GM23248 (cell line): ENCODE data around the gene LRRC31. TPM values are rescaled to one million over a fixed set of nuclear protein-coding genes. Genes with fewer than 3 reads are reported as not detected.

Source experiments
- DNase-seq: peaks from one replicate; pipeline ENCODE4 v3.0.0-alpha.2; 2015
- H2AFZ ChIP-seq: fragments of 200-600 bp; sonication (generic); 2 replicates; pipeline ENCODE4 v1.6.1; 2016; ENCODE audit warnings: antibody characterized with exemption
- H3F3A ChIP-seq: fragments of 200-600 bp; sonication (generic); 2 replicates; pipeline ENCODE4 v1.6.1; 2016; ENCODE audit warnings: mild to moderate bottlenecking, antibody characterized with exemption, mixed run types; ENCODE audit not compliant: insufficient read depth
- H3K27ac ChIP-seq: fragments of 200-600 bp; sonication (generic); 2 replicates; pipeline ENCODE4 v1.5.1; 2016; ENCODE audit warnings: mild to moderate bottlenecking
- H3K27me3 ChIP-seq: fragments of 200-600 bp; sonication (generic); replicated peaks from 2 replicates; pipeline ENCODE4 v1.6.1; 2016; ENCODE audit warnings: mild to moderate bottlenecking; ENCODE audit not compliant: insufficient read depth
- H3K36me3 ChIP-seq: fragments of 200-600 bp; sonication (generic); 2 replicates; pipeline ENCODE4 v1.6.1; 2016; ENCODE audit warnings: low read depth, mild to moderate bottlenecking
- H3K4me1 ChIP-seq: fragments of 200-600 bp; sonication (generic); 2 replicates; pipeline ENCODE4 v1.6.1; 2016; ENCODE audit warnings: mild to moderate bottlenecking; ENCODE audit not compliant: insufficient read depth
- H3K4me2 ChIP-seq: fragments of 200-600 bp; sonication (generic); one replicate; pipeline ENCODE4 v1.6.1; 2016; ENCODE audit warnings: mild to moderate bottlenecking; ENCODE audit not compliant: unreplicated experiment
- H3K4me3 ChIP-seq: fragments of 200-600 bp; sonication (generic); 2 replicates; pipeline ENCODE4 v1.5.1; 2016; ENCODE audit warnings: mild to moderate bottlenecking
- H3K79me2 ChIP-seq: fragments of 200-600 bp; sonication (generic); 2 replicates; pipeline ENCODE4 v1.6.1; 2016; ENCODE audit warnings: mild to moderate bottlenecking; ENCODE audit not compliant: insufficient read depth
- H3K9ac ChIP-seq: fragments of 200-600 bp; sonication (generic); 2 replicates; pipeline ENCODE4 v1.6.1; 2016; ENCODE audit warnings: mild to moderate bottlenecking
- H3K9me2 ChIP-seq: fragments of 200-600 bp; sonication (generic); 2 replicates; pipeline ENCODE4 v1.6.1; 2016; ENCODE audit warnings: mixed run types, mild to moderate bottlenecking, moderate library complexity; ENCODE audit not compliant: insufficient read depth
- H3K9me3 ChIP-seq: fragments of 200-600 bp; sonication (generic); one replicate; pipeline ENCODE4 v1.6.1; 2017; ENCODE audit warnings: low read depth
- H4K20me1 ChIP-seq: fragments of 200-600 bp; sonication (generic); 2 replicates; pipeline ENCODE4 v1.6.0; 2016; ENCODE audit not compliant: insufficient read depth
- EZH2 ChIP-seq: fragments of 200-600 bp; sonication (generic); IDR thresholded peaks from 2 replicates; pipeline ENCODE4 v1.6.1; 2018; ENCODE audit warnings: antibody characterized with exemption, mild to moderate bottlenecking; ENCODE audit not compliant: insufficient read depth, poor library complexity, severe bottlenecking
- EZH2phosphoT487 ChIP-seq: fragments of 200-600 bp; sonication (generic); IDR thresholded peaks from 2 replicates; pipeline ENCODE4 v1.6.1; 2018; ENCODE audit warnings: antibody characterized with exemption, moderate library complexity, mild to moderate bottlenecking, low read depth; ENCODE audit not compliant: insufficient read depth
- WGBS, 2 experiments: methylation state at CpG; one replicate each; pipeline ENCODE4 v1.1.6; 2015 to 2017; ENCODE audit warnings: low lambda C conversion rate in 2 of 2, low coverage in 1 of 2; ENCODE audit errors: missing lambda C conversion rate in 2 of 2; 5-methylcytosine and 5-hydroxymethylcytosine counted together
- in situ Hi-C: fragments of 300-500 bp; cut with MboI; formaldehyde crosslinking; loops from 2 replicates; pipeline ENCODE4 v1.15.0; 2020
- polyA plus RNA-seq: library from polyadenylated mRNA; unstranded; fragments of >200 nt; fragmentation: Nextera tagmentation; extraction: Ambion mirVana; gene quantifications from 2 replicates; pipeline ENCODE4 v1.2.1, GENCODE V29; 2016
- total RNA-seq: library from RNA; depleted of rRNA; stranded (reverse); fragments of >200 nt; shearing (Covaris generic); gene quantifications from 2 replicates; pipeline ENCODE4 v1.2.3, GENCODE V29; 2014

LRRC31 gene
- total and polyA plus RNA-seq, 2 experiments from 2014 or later = not detected

- Histone ChIP-seq H3K9me3 (no peaks in the 10 kb centered on the region), H3K36me3 (no peaks in the 10 kb centered on the region), H4K20me1 (no peaks in the 10 kb centered on the region), H3K27me3 (no peaks in the 10 kb centered on the region), H3K4me2 (no peak overlapping the region), H3K27ac (no peak overlapping the region), H3K79me2 (no peaks in the 10 kb centered on the region), H3K4me1 (no peaks in the 10 kb centered on the region), H2AFZ (no peak overlapping the region), H3K4me3 (no peak overlapping the region), H3K9me2 (no peaks in the 10 kb centered on the region), H3F3A (no peaks in the 10 kb centered on the region), H3K9ac (no peak overlapping the region)
- WGBS, 2 experiments = 14 to 26% methylated on average over 4 of the region's 4 CpGs
- no peak for DNase-seq
- in situ Hi-C loops = no loop called here
- TF ChIP-seq EZH2phosphoT487 = no peak
- TF ChIP-seq EZH2 = no peak
These were observed 11.0 kb upstream of the LRRC31 start for GRCh38 chr3:169880576-169881250.

- WGBS, 2 experiments = 21 to 30% methylated on average over 2 to 3 of the region's 3 CpGs
- Histone ChIP-seq H3K27ac (no peak overlapping the region), H3K4me3 (no peak overlapping the region), H3F3A (no peaks in the 10 kb centered on the region), H3K9me2 (no peaks in the 10 kb centered on the region), H3K4me2 (no peak overlapping the region), H3K79me2 (no peaks in the 10 kb centered on the region), H3K27me3 (no peaks in the 10 kb centered on the region), H3K4me1 (no peaks in the 10 kb centered on the region), H3K9me3 (no peaks in the 10 kb centered on the region), H3K9ac (no peak overlapping the region), H2AFZ (no peak overlapping the region), H3K36me3 (no peaks in the 10 kb centered on the region), H4K20me1 (no peaks in the 10 kb centered on the region)
- DNase-seq = no peak
- in situ Hi-C loops = no loop called here
- TF ChIP-seq EZH2 (no peak), EZH2phosphoT487 (no peak)
These were observed 10.3 kb upstream of the LRRC31 start for GRCh38 chr3:169879845-169880575.

DNA sequence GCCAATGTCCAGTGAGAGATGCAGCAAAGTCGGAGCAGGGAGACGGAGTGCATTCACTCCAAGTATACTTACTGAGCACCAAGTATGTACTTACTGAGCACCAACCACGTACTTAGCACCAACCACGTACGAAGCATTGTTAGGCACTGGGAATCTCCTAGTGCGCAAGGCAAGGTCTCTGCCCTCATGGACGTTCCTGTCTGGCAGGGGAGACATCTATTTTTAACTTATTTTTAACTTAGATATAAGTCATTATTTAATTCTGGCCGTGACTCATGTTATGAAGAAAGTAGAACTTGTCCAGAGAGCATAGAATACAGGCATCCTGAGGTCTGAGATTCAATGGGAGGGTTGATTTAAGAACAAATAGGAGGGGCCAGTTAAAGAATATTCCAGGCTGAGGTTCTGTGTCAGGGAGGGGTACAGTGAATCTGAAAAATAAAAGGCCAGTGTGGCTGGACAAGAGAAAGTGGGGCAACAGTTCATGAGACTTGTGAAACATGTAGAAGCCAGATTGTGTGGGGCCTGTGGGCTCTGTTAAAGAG, 9.3 kb upstream of the LRRC31 start:
- 73 to 75% methylated on average over 8 of the region's 8 CpGs for whole genome bisulfite sequencing, 2 experiments
- Histone ChIP-seq H3K79me2 (no peaks in the 10 kb centered on the region), H3K9me2 (no peaks in the 10 kb centered on the region), H3K4me2 (no peak overlapping the region), H3K4me3 (no peak overlapping the region), H3K36me3 (no peaks in the 10 kb centered on the region), H4K20me1 (no peaks in the 10 kb centered on the region), H3K9me3 (no peaks in the 10 kb centered on the region), H3K9ac (no peak overlapping the region), H3K27me3 (no peaks in the 10 kb centered on the region), H3F3A (no peaks in the 10 kb centered on the region), H3K27ac (no peak overlapping the region), H3K4me1 (no peaks in the 10 kb centered on the region), H2AFZ (no peak overlapping the region)
- peak; percentile 13 for DNase-seq
- TF ChIP-seq EZH2phosphoT487 (no peak), EZH2 (no peak)
- in situ Hi-C loops = no loop called here

DNA sequence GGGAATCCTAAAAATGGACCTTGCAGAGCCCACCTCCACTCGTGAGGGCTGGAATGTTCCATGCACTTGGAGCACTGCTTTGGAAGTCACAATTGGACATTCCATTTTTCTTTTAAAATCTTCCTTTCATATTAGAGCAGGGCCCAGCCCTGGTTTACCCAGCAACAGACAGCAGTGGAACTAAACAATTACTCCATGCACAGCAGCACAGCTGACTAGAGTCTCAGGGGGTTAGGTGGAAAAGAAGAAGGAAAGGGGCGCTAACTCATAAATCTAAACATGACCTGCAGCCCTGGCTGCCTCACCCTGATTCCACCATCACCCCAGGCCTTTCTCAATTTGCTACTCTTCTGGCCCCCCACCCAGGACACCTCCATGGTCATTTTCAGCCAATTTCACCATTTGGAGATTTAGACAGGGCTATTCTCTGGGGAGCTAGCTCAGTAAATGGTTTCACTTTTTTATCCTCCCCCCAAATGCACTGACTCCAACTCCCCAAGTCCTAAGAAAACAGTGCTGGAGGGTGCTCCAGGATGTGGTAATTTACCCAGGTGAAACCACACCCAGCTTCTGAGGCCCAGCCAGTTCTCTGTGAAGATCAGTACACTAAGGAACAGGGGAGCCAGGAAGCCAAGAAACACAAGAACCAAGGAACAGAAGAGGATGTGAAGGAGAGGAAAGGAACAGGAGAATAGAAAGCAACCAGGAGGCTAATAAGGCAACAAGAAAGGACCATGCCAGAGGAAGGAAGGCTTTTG, 1.6 kb upstream of the LRRC31 start:
- Histone ChIP-seq H2AFZ (no peak overlapping the region), H3K27ac (no peak overlapping the region), H3K36me3 (no peaks in the 10 kb centered on the region), H3K9me3 (no peaks in the 10 kb centered on the region), H3K4me1 (no peaks in the 10 kb centered on the region), H3K9me2 (no peaks in the 10 kb centered on the region), H4K20me1 (no peaks in the 10 kb centered on the region), H3K27me3 (no peaks in the 10 kb centered on the region), H3F3A (no peaks in the 10 kb centered on the region), H3K4me3 (no peak overlapping the region), H3K79me2 (no peaks in the 10 kb centered on the region), H3K9ac (no peak overlapping the region), H3K4me2 (no peak overlapping the region)
- in situ Hi-C loops = no loop called here
- DNase-seq = no peak
- TF ChIP-seq EZH2phosphoT487 (no peak), EZH2 (no peak)
- WGBS, 2 experiments = 74 to 81% methylated on average over 2 of the region's 2 CpGs
